Neural cell (in vitro differentiated cells): Measurements from ENCODE around the gene B9D1. TPM values are rescaled to one million over a fixed set of nuclear protein-coding genes. Genes with fewer than 3 reads are reported as not detected.

Experiments used
- H2AFZ ChIP-seq: fragments of 200-600, 300-800 bp; sonication (generic), shearing (Covaris generic); 2 replicates; pipeline ENCODE4 v1.6.0; 2014; ENCODE audit warnings: low read depth, mild to moderate bottlenecking, antibody characterized with exemption, low read length, moderate library complexity
- H3F3A ChIP-seq: fragments of 200-600 bp; shearing (Covaris generic); 2 replicates; pipeline ENCODE4 v1.6.1; 2016; ENCODE audit warnings: mild to moderate bottlenecking, moderate library complexity, mixed read lengths, antibody characterized with exemption, low read length; ENCODE audit not compliant: insufficient read depth, poor library complexity, severe bottlenecking
- H3K27ac ChIP-seq: fragments of 200-600, 300-800 bp; sonication (generic), shearing (Covaris generic); 2 replicates; pipeline ENCODE4 v1.5.1; 2014; ENCODE audit warnings: mild to moderate bottlenecking, low read length, moderate library complexity
- H3K27me3 ChIP-seq: fragments of 300-800, 200-600 bp; sonication (generic), shearing (Covaris generic); 2 replicates; pipeline ENCODE4 v1.6.0; 2014; ENCODE audit warnings: mild to moderate bottlenecking, low read depth, low read length, moderate library complexity; ENCODE audit not compliant: insufficient read depth
- H3K36me3 ChIP-seq: fragments of 300-800, 200-600 bp; sonication (generic), shearing (Covaris generic); 2 replicates; pipeline ENCODE4 v1.5.1; 2014; ENCODE audit warnings: mild to moderate bottlenecking, antibody characterized with exemption, low read length, moderate library complexity; ENCODE audit not compliant: insufficient read depth
- H3K4me2 ChIP-seq: fragments of 300-800, 200-600 bp; sonication (generic), shearing (Covaris generic); 2 replicates; pipeline ENCODE4 v1.6.0; 2014; ENCODE audit warnings: mild to moderate bottlenecking, low read length
- H3K4me3 ChIP-seq: fragments of 300-800, 200-600 bp; sonication (generic), shearing (Covaris generic); 2 replicates; pipeline ENCODE4 v1.5.1; 2014; ENCODE audit warnings: mild to moderate bottlenecking, low read length, moderate library complexity
- H3K79me2 ChIP-seq: fragments of 200-600 bp; shearing (Covaris generic); replicated peaks from 2 replicates; pipeline ENCODE4 v1.6.0; 2014; ENCODE audit warnings: mild to moderate bottlenecking, low read length, moderate library complexity; ENCODE audit not compliant: insufficient read depth
- H3K9ac ChIP-seq: fragments of 300-800, 200-600 bp; sonication (generic), shearing (Covaris generic); 2 replicates; pipeline ENCODE4 v1.6.1; 2016; ENCODE audit warnings: mild to moderate bottlenecking, low read length, mixed read lengths
- H3K9me2 ChIP-seq: fragments of 200-600 bp; shearing (Covaris generic); 2 replicates; pipeline ENCODE4 v1.6.1; 2016; ENCODE audit warnings: mild to moderate bottlenecking, low read length, mixed read lengths; ENCODE audit not compliant: insufficient read depth
- H3K9me3 ChIP-seq: fragments of 200-600, 300-800 bp; sonication (generic), shearing (Covaris generic); 2 replicates; pipeline ENCODE4 v1.6.1; 2016; ENCODE audit warnings: mild to moderate bottlenecking, mixed run types, low read length, moderate library complexity, mixed read lengths
- H4K20me1 ChIP-seq: fragments of 200-600 bp; shearing (Covaris generic); 2 replicates; pipeline ENCODE4 v1.6.1; 2016; ENCODE audit warnings: mild to moderate bottlenecking, mixed run types; ENCODE audit not compliant: insufficient read depth
- CTCF ChIP-seq: fragments of 450-650 bp; IDR thresholded peaks from 2 replicates; pipeline ENCODE4 v1.5.1; 2014; ENCODE audit warnings: antibody characterized with exemption, mild to moderate bottlenecking, moderate library complexity; ENCODE audit not compliant: poor library complexity, severe bottlenecking
- EP300 ChIP-seq: fragments of 450-650 bp; conservative IDR thresholded peaks from 2 replicates; pipeline ENCODE4 v1.6.1; 2014; ENCODE audit warnings: antibody characterized with exemption, mild to moderate bottlenecking, moderate library complexity; ENCODE audit not compliant: poor library complexity, severe bottlenecking
- EZH2 ChIP-seq: fragments of 200-600, 300-800 bp; shearing (Covaris generic), sonication (generic); IDR thresholded peaks from 2 replicates; pipeline ENCODE4 v1.6.1; 2014; ENCODE audit warnings: antibody characterized with exemption, low read length, borderline replicate concordance, mild to moderate bottlenecking; ENCODE audit not compliant: insufficient read depth, poor library complexity, severe bottlenecking
- MXI1 ChIP-seq: fragments of 450-650 bp; conservative IDR thresholded peaks from 2 replicates; pipeline ENCODE4 v1.6.1; 2014; ENCODE audit warnings: antibody characterized with exemption, mild to moderate bottlenecking; ENCODE audit not compliant: poor library complexity, severe bottlenecking
- POLR2AphosphoS5 ChIP-seq: IDR thresholded peaks from 2 replicates; pipeline ENCODE4 v1.6.1; 2012
- RAD21 ChIP-seq: fragments of 450-650 bp; conservative IDR thresholded peaks from 2 replicates; pipeline ENCODE4 v1.6.1; 2014; ENCODE audit warnings: antibody characterized with exemption, mild to moderate bottlenecking, moderate library complexity
- REST ChIP-seq: IDR thresholded peaks from 2 replicates; pipeline ENCODE4 v1.6.1; 2012; ENCODE audit warnings: borderline replicate concordance
- SMC3 ChIP-seq: fragments of 450-650 bp; conservative IDR thresholded peaks from 2 replicates; pipeline ENCODE4 v1.6.1; 2014; ENCODE audit warnings: antibody characterized with exemption, mild to moderate bottlenecking, moderate library complexity; ENCODE audit not compliant: poor library complexity
- TAF1 ChIP-seq: IDR thresholded peaks from 2 replicates; pipeline ENCODE4 v1.6.1; 2012; ENCODE audit warnings: low read depth
- polyA plus RNA-seq: library from polyadenylated mRNA; depleted of rRNA; stranded (reverse); fragments of >200 nt; gene quantifications from 2 replicates; pipeline ENCODE4 v1.2.3, GENCODE V29; 2014

B9D1 gene
- polyA plus RNA-seq, 1 donor from 2014 or later, result 32.0 TPM

DNA sequence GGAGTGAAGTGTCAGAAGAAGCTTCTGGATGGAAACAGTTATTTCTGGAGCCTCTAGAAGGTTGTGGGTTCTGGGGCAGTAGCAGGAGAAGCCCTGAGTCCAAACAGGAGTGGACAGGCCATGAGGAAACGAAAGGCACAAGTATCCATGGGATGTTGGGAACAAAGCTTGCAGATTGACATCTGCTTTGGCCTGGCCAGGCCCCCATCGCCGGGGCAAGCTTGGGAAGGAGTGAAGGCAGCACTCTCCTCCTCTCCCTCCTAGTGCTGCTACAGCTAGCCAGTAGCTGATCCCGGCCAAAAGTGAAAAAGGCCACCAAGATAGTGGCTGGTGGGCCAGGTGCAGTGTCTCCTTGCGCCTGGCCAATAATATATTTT is 40.4 kb downstream of the B9D1 start:
- no peak overlapping the region for H3K4me2 ChIP-seq
- no peaks in the 10 kb centered on the region for H4K20me1 ChIP-seq
- H3K4me3 ChIP-seq, result no peak overlapping the region
- H2AFZ ChIP-seq, result no peak overlapping the region
- H3K36me3 ChIP-seq, result peaks cover 3% of the 10 kb centered on the region
- H3K9me2 ChIP-seq, result no peaks in the 10 kb centered on the region
- no peaks in the 10 kb centered on the region for H3K9me3 ChIP-seq
- TF ChIP-seq MXI1 (no peak), EZH2 (no peak)
- no peak overlapping the region for H3K9ac ChIP-seq
- H3K27me3 ChIP-seq, result no peaks in the 10 kb centered on the region
- H3K79me2 ChIP-seq, result no peaks in the 10 kb centered on the region
- no peak overlapping the region for H3K27ac ChIP-seq
- H3F3A ChIP-seq, result no peaks in the 10 kb centered on the region

DNA sequence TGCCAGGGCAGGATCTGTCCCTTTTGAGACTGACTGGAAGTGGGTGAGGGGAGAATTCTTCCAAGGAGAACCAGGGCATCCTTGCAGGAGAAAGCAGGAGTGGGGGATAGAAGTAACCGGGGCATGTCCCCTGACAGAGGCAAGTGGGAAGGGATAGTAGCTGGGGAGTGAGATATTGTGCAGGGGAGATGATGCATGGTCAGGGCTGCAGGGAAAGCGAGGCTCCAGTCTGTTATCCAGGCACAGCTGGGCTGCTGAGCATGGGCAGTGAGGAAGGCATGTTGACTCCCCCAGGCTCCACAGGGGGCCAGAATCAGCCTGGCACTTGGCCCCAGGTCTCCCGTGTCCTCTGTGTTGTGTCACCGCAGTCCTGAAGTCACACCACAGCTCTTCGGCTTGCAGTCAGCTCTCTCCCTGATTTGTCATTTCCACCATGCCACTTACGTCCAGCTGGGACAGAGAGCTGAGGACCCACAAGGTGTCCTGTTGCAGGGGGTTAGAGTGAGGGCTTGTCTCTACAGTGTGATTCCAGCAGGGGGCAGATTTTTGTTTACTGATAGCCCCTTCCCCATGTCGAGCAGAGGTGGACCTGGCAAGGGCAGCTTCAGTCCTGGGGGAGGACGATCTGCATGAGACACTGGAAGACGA is 40.9 kb downstream of the B9D1 start:
- Histone ChIP-seq H3K9ac (no peak overlapping the region), H3K4me2 (no peak overlapping the region), H2AFZ (no peak overlapping the region), H3K79me2 (no peaks in the 10 kb centered on the region), H3K27ac (no peak overlapping the region), H3F3A (no peaks in the 10 kb centered on the region), H3K27me3 (no peaks in the 10 kb centered on the region), H3K4me3 (no peak overlapping the region), H4K20me1 (no peaks in the 10 kb centered on the region), H3K9me2 (no peaks in the 10 kb centered on the region), H3K36me3 (no peaks in the 10 kb centered on the region), H3K9me3 (no peaks in the 10 kb centered on the region)
- no peak for TF ChIP-seq EP300
- TF ChIP-seq RAD21, result no peak
- TF ChIP-seq MXI1, result no peak
- TF ChIP-seq TAF1, result no peak
- TF ChIP-seq EZH2, result no peak
- TF ChIP-seq SMC3, result no peak
- no peak for TF ChIP-seq POLR2AphosphoS5
- no peak for TF ChIP-seq CTCF
- no peak for TF ChIP-seq REST

GRCh38 chr17:19320876-19321275 is 41.6 kb downstream of the B9D1 start:
- Histone ChIP-seq H3F3A (no peaks in the 10 kb centered on the region), H3K27me3 (no peaks in the 10 kb centered on the region), H3K27ac (no peak overlapping the region), H2AFZ (no peak overlapping the region), H3K9me3 (no peaks in the 10 kb centered on the region), H3K9me2 (no peaks in the 10 kb centered on the region), H3K4me2 (no peak overlapping the region), H4K20me1 (no peaks in the 10 kb centered on the region), H3K79me2 (no peaks in the 10 kb centered on the region), H3K4me3 (no peak overlapping the region), H3K36me3 (no peaks in the 10 kb centered on the region), H3K9ac (no peak overlapping the region)
- TF ChIP-seq REST (no peak), EP300 (no peak), EZH2 (no peak), RAD21 (no peak), TAF1 (no peak), MXI1 (no peak), SMC3 (no peak), CTCF (no peak), POLR2AphosphoS5 (no peak)
